AG09319 (cell line): Measurements from ENCODE around the gene ARHGEF11.

Source experiments
- DNase-seq: peaks from one replicate; pipeline ENCODE4 v3.0.0-alpha.2; 2010; ENCODE audit warnings: low read depth; ENCODE audit errors: extremely low read depth
- CTCF ChIP-seq: IDR thresholded peaks from 2 replicates; pipeline ENCODE4 v1.5.1; 2011; ENCODE audit warnings: low read depth, mild to moderate bottlenecking, inconsistent platforms, low read length, moderate library complexity

Gene ARHGEF11

DNA sequence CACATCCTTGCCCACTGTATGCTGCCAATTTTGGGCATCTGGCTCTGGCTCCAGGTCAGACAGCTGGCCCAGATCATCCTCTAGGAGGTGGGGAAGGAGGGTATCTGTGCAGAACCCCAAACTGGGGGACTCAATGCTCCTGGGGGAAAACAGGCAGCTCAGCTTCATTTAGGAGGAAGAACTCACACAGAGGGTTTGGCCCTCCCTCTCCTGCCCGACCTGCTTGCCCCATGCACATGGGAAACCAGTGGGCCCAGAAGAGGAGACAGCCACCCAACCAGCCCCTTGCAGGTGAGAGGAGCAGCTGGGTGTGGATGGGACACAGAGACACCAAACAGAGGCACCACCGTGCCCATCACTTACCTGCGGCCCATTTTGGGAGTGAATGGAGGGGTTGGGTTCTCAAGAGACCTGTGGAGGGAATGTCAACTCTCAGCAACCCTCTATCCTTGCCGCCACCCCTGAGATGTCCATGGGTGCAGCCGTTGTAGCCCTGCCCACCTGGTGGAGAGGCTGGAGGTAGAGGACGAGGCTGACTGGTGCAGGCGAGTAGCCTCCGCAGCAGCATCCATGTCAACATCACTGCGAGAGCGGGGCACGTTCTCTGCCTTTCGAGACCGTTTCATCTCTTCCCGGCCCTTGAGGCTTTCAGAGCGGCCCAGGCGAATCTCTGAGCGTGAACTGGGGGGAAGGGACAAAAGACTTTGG is 97.6 kb downstream of the ARHGEF11 start:
- no peak for DNase-seq
- no peak for TF ChIP-seq CTCF

GRCh38 chr1:156947127-156947526 is 98.4 kb downstream of the ARHGEF11 start:
- TF ChIP-seq CTCF: no peak

DNA sequence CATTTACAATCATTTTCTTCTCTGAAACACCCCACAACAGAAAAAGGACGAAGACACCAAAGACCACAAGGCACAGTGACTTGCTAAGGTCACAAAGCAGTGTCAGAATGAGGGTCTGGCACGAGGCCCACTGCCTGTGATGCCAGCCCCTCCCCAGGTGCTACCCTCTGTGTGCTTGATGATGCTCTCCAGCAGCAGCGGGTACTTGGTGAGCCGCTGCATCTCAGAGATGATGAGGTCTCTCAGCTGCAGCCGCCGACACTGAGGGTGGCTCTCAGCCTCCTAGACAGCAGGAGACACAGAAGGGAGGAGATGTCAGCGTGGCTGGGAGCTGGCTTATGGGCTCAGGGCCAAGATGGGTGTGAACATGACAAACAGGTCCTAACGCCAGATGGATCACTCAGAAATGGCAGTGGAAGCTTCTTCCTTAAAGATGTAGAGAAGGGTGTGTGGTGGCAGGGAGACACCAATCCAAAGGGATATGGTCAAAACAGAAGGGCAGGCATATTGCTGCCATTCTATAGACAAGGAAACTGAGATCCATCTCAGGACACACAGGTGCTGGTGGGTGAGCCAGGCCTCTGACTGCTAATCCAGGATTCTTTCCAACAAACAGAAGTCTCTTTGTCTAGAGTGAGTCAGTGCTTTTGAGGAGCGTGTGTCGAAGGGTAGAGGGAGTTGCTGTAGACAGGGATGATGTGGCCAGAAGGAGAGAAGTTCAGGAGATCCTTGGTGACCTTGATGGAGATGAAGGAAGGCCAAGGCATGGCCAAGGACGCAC is 99.5 kb downstream of the ARHGEF11 start:
- no peak for TF ChIP-seq CTCF
- no peak for DNase-seq

More at GRCh38 chr1:156947127-156947526, 98.4 kb downstream of the ARHGEF11 start:
- DNase-seq: no peak

DNA sequence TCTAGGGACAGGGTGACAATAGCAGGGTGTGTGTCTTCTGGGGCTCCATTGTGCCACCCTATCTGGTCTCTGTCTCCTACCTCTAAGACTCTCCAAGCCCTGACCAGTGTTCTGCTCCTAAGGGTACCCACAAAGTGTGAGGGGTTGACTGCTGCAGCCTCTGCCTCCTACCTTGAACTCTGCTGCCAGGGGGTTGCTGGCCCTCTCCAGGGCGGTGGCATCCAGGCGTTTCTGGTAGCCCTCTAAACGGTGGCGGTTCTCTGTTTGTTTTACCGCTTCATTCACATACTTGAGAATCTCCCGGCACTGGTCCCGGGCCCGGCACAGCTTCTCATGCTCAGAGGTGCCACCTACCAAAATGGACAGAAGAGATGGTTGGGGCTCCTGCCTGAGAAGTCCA is 100.7 kb downstream of the ARHGEF11 start:
- DNase-seq: no peak
- TF ChIP-seq CTCF: no peak

- no peak for DNase-seq
- TF ChIP-seq CTCF: no peak
These were observed 101.3 kb downstream of the ARHGEF11 start for GRCh38 chr1:156944268-156944667.

DNA sequence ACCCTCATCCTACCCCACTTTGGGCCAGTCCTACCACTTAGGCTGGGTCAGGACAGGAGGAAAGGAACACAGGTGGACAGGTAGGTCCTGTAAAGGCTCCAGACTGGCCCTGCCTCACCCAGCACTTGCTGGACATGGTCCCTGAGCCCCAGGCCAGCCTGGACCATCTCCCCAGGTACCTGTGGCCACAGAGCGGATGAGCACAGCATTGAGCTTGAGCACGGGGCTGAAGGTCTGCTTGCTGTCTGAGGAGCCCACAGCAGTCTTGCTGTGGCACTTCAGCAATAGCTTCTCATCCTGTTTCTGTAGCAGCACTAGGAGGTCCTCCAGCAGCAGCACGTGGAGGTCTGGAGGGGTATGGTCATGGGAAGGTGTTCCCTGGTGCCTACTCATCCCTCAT is 101.8 kb downstream of the ARHGEF11 start:
- DNase-seq: no peak
- no peak for TF ChIP-seq CTCF

DNA sequence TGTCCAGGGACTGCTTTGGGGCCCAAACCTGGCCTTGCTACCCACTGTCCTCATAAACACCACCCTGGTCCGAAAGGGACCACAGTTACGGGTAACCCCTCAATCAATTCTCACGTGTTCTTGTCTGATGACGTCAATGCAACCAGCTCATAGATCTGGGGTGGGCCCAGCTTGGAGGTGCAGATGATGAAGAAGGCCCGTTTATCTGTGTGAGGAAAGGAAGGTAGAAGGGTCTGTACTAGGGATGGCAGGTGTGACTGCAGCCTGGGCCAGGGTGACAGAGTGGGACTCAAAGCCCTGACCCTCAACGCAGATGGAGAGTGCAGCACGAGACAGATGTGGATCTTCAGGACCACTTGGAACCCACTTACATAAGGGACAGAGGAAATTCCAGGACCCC is 103.0 kb downstream of the ARHGEF11 start:
- no peak for DNase-seq
- TF ChIP-seq CTCF: no peak
